Mesothelial cell of epicardium (in vitro differentiated cells): ENCODE measurements around the gene ZNF764. TPM values are rescaled to one million over a fixed set of nuclear protein-coding genes. Genes with fewer than 3 reads are reported as not detected.
"Not testable (repeated sequence)": the region's sequence is repeated elsewhere in the genome, so short reads cannot be mapped to it uniquely, and the experiment has no call there.

ENCODE experiments used
- DNase-seq, 2 experiments: peaks; one replicate each; pipeline ENCODE4 v3.0.0; 2021; ENCODE audit warnings: low spot score in 2 of 2; ENCODE audit not compliant: unreplicated experiment in 2 of 2
- H3K27ac Mint-ChIP-seq: 2 replicates; pipeline ENCODE4 v1.8.0; 2021; ENCODE audit warnings: mixed read lengths
- H3K27me3 Mint-ChIP-seq: 2 replicates; pipeline ENCODE4 v1.8.0; 2021; ENCODE audit warnings: low read depth, mixed read lengths
- H3K36me3 Mint-ChIP-seq: 2 replicates; pipeline ENCODE4 v1.8.0; 2021; ENCODE audit warnings: mixed read lengths
- H3K4me1 Mint-ChIP-seq: 2 replicates; pipeline ENCODE4 v1.8.0; 2021; ENCODE audit warnings: mixed read lengths
- H3K4me3 Mint-ChIP-seq: 2 replicates; pipeline ENCODE4 v1.8.0; 2021; ENCODE audit warnings: mild to moderate bottlenecking, moderate library complexity, mixed read lengths
- H3K9me3 Mint-ChIP-seq: 2 replicates; pipeline ENCODE4 v1.8.0; 2021; ENCODE audit warnings: mixed read lengths
- total RNA-seq: library from RNA; stranded (reverse); gene quantifications from 3 replicates; pipeline ENCODE4 v1.2.1, GENCODE V29; 2021
- TF ChIP-seq, protein P1 (sequence below): fragments of 200-600 bp; sonication (generic); IDR thresholded peaks from one replicate; pipeline ENCODE4 v1.5.0; 2021; ENCODE audit warnings: antibody characterized with exemption; ENCODE audit not compliant: unreplicated experiment

ZNF764 gene
- total RNA-seq, 1 donor from 2014 or later, result 18.2 TPM

DNA sequence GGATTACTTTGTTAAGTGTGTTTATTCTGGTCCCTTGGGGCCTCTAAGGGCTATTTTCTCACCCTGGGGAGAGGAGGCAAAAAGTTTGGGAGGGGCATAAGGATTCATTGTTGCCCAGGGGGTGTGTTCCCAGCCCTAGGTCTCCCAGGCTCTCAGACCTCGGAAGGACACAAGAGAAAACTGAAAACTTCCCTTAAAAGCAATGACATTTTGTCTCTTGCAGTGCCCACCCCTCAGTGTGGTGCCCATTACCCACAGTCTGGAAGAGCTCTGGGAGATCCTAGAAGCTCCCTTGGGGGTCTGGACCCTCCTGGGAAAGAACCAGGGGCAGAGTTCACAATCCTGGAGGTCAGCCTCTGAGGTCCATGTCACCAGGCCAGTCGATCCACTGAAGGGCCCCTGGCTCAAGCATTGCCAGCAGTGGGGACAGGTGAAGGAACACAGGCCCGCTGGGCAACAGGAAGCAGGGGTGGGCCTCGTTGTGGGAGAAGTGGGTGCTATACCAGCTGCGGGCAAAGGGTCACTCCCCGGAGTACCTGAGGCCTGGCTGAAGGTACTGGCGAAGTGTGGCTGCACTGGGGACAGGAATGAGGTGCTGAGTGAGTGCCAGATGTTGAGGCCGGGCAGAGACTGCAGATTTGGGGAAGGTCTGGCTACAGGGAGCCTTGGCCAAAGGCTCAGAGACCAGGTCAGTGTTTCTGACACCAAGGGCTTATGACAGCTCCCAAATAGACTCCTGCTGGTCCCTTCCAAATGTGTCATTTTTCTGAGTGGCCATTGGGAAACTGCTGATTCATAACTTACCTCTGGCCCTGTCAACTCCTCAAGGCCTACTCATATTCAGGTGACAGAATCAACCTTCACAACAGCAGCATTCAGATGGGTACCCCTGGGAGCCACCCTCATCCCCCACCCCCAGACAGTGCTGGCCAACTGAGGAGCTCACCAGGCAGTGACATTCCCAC lies 18.9 kb downstream of the ZNF764 start:
- no peaks in the 10 kb centered on the region for H3K27me3 Mint-ChIP-seq
- no peaks in the 10 kb centered on the region for H3K36me3 Mint-ChIP-seq
- TF ChIP-seq, protein P1, sequence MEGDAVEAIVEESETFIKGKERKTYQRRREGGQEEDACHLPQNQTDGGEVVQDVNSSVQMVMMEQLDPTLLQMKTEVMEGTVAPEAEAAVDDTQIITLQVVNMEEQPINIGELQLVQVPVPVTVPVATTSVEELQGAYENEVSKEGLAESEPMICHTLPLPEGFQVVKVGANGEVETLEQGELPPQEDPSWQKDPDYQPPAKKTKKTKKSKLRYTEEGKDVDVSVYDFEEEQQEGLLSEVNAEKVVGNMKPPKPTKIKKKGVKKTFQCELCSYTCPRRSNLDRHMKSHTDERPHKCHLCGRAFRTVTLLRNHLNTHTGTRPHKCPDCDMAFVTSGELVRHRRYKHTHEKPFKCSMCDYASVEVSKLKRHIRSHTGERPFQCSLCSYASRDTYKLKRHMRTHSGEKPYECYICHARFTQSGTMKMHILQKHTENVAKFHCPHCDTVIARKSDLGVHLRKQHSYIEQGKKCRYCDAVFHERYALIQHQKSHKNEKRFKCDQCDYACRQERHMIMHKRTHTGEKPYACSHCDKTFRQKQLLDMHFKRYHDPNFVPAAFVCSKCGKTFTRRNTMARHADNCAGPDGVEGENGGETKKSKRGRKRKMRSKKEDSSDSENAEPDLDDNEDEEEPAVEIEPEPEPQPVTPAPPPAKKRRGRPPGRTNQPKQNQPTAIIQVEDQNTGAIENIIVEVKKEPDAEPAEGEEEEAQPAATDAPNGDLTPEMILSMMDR, result no peak
- no peaks in the 10 kb centered on the region for H3K9me3 Mint-ChIP-seq
- H3K4me3 Mint-ChIP-seq, result no peak overlapping the region
- DNase-seq, result no peak
- H3K4me1 Mint-ChIP-seq, result peaks cover 25% of the 10 kb centered on the region
- H3K27ac Mint-ChIP-seq, result no peak overlapping the region

- Mint-ChIP-seq H3K4me3 (peak overlapping the region; percentile 93), H3K27ac (peak overlapping the region; percentile 99), H3K4me1 (peaks cover 29% of the 10 kb centered on the region)
- H3K9me3 Mint-ChIP-seq, H3K36me3 Mint-ChIP-seq, DNase-seq, H3K27me3 Mint-ChIP-seq: not testable (repeated sequence)
Measured at GRCh38 chr16:30536391-30537024, 21.7 kb downstream of the ZNF764 start.

- peaks cover 29% of the 10 kb centered on the region for H3K4me1 Mint-ChIP-seq
- H3K27me3 Mint-ChIP-seq, result no peaks in the 10 kb centered on the region
- peak in 1 of 2 experiments; percentile 73 for DNase-seq
- no peaks in the 10 kb centered on the region for H3K9me3 Mint-ChIP-seq
- peak overlapping the region; percentile 99 for H3K27ac Mint-ChIP-seq
- H3K36me3 Mint-ChIP-seq, result peaks cover 6% of the 10 kb centered on the region
- peak overlapping the region; percentile 93 for H3K4me3 Mint-ChIP-seq
- TF ChIP-seq, protein P1, result no peak
Measured at GRCh38 chr16:30535777-30536190, 22.4 kb downstream of the ZNF764 start.

DNA sequence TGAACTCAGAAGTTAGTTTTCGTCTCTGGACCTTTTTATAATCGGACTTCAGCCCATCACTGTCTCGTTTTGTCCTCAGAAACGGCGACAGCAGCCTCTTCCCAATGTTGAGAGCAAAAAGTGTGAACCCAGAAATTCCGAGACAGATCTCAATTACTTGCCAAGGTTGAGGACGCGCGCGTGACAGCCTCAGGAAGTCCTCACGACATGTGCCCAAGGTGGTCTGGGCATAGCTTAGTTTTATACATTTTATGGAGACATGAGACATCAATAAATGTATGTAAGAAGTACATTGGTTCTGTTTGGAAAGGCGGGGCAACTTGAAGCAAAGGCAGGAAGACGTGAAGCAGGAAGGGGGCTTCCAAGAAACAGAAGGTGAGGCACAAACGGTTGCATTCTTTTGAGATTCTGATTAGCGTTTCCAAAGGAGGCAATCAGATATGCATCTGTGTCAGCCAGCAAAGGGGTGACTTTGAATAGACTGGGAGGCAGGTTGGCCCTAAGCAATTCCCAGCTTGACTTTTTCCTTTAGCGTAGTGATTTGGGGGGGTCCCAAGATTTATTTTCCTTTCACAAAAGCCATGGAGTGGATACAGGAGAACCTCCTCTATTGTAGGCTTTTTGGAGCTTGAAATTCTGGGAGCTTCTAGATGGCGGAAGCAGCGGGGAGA lies 22.9 kb downstream of the ZNF764 start:
- DNase-seq, result peak in 1 of 2 experiments; percentile 47
- peaks cover 6% of the 10 kb centered on the region for H3K36me3 Mint-ChIP-seq
- peak overlapping the region; percentile 93 for H3K4me3 Mint-ChIP-seq
- H3K27me3 Mint-ChIP-seq, result no peaks in the 10 kb centered on the region
- TF ChIP-seq, protein P1, result no peak
- no peaks in the 10 kb centered on the region for H3K9me3 Mint-ChIP-seq
- peak overlapping the region; percentile 99 for H3K27ac Mint-ChIP-seq
- H3K4me1 Mint-ChIP-seq, result peaks cover 31% of the 10 kb centered on the region

DNA sequence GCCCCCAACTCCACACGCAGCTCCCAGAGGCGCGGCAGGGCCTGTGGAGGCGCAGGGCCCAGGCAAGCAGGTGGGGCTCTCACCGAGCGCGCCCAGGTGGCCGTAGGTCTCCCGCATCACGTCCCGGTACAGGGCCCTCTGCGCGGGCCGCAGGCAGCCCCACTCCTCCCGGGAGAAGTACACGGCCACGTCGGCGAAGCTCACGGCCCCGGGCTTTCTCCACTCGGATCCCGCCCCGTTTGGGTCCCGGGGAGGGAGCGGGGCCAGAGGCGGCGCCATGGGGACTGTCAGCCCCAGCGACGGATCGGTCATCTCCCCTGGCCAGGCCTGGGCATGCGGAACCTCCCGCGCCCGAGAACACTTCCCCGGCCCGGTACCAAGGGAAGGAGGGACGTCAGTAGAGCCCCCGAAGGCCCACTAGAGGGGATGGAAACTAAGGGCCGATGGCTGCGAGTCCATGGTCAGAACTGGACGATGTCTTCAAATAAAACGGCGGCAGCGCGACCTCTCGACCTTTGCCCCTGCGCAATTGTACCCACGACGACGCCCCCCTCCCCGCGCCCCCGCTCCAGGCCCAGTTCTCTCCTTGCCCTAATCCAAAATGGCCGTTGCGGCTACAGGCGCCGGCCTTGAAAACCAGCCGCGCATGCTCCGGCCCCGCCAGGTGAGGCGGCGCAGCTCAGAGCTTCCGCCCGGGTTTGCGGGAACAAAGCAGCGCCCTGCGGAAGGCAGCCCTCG lies 23.6 kb downstream of the ZNF764 start, which contains the start of gene ZNF747:
Gene ZNF747, minus strand, starts transcription at position 491 of the 738 bp plus-strand sequence. Its CDS starts 179 bp downstream, at position 312.
- Mint-ChIP-seq H3K4me3 (peak within 1 kb of the TSS; percentile 93), H3K9me3 (no peaks in the 10 kb centered on the region), H3K4me1 (peaks cover 34% of the 10 kb centered on the region), H3K27ac (peak within 1 kb of the TSS; percentile 99), H3K27me3 (no peaks in the 10 kb centered on the region), H3K36me3 (peaks cover 6% of the 10 kb centered on the region)
- TF ChIP-seq, protein P1, result no peak
- DNase-seq, result peak; percentile 75 to 89
